Measurements from ENCODE around the gene PTRH2.

PTRH2 gene

DNA sequence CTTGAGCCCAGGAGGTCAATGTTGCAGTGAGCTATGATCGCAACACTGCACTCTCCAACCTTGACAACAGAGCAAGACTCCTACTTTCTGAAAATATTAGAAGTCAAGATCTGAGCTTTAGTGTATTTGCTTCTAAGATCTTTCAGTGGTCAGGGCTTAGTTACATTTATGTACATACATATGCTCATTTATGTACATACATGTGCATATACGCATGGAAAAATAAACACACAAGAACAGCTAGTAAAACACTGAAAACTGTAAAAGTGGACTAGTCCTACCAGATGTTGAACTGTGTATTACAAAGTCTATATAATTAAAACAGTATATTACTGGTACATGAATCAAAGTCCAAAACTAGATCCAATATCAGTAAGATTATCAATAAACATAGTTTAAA lies 28.3 kb downstream of the PTRH2 start:
- no peak for TF ChIP-seq CTCF (IDR thresholded peaks at IDR 0.05)

- no peak for TF ChIP-seq CTCF (IDR thresholded peaks at IDR 0.05)
Observed at GRCh38 chr17:59676716-59677115, 30.5 kb downstream of the PTRH2 start.

DNA sequence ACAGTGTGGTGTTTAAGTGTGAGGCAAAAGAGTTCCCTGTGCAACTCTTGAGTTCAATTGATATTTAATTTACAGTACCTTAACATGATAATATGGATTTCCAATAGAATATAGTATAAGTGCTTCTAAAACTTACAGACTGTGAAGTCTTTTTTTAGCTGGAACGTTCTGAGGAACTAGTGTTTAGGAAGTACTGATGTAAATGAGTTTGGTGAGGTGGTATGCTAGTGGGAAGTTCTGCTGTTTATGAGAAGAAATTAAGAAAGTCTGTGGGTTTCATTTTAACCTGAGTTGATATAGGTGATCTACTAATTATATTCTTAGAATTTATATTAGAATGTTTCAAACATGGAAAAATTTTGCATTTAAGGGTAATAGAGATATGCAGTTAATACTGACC lies 32.0 kb downstream of the PTRH2 start:
- TF ChIP-seq CTCF (IDR thresholded peaks at IDR 0.05): no peak

- no peak for TF ChIP-seq CTCF (IDR thresholded peaks at IDR 0.05)
Observed at GRCh38 chr17:59671386-59671785, 35.8 kb downstream of the PTRH2 start.

DNA sequence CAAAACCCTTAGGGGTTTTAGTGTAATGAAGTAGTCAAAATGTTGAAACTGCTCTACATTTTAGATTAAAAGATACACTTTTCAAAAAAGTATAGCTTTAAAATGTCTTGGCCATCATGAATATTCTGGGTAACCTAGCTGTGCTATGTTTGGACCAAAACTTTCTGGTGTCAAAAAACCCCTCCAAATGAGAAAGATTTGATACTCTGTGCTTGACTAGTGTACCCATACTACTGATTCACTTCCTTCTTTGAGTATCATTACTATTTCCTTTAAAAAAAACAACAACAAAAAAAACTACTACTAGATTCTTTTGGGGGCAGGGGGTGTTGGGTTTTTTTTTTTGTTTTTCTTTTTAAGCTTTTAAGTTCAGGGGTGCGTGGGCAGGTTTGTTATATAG lies 37.3 kb downstream of the PTRH2 start:
- no peak for TF ChIP-seq CTCF (IDR thresholded peaks at IDR 0.05)

DNA sequence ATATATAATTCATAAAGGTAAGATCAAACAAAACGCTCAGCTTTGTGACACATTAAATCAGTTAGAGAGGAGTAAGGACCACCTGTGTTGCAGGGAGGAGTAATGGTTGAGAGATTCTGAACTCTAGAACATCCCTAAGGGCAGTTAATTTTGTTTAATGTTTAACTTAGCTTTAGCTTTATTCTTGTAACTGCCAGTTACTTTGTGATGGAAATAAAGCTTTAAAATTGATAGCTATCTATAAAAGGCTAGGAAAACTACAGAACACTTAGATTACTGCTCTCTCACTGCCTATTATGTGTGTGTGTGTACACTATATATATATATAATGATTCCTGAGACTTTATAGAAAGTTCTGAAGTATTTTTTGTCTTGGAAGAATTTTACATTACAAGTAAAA lies 37.8 kb downstream of the PTRH2 start:
- TF ChIP-seq CTCF (IDR thresholded peaks at IDR 0.05): no peak

GRCh38 chr17:59668816-59669215 lies 38.4 kb downstream of the PTRH2 start:
- TF ChIP-seq CTCF (IDR thresholded peaks at IDR 0.05): no peak

GRCh38 chr17:59666235-59666634 lies 41.0 kb downstream of the PTRH2 start:
- TF ChIP-seq CTCF (IDR thresholded peaks at IDR 0.05): no peak

Data from LNCAP (cell line).